HG03108 (cell line): ENCODE results near the gene ATP5PB.
A peak's percentile ranks its signal among the peaks of the same experiment; 100 is the strongest.

Experiments used
- ATAC-seq: cut with Tn5 transposase; IDR thresholded peaks from one replicate; pipeline ENCODE4 v1.9.1; 2021; ENCODE audit warnings: moderate library complexity; ENCODE audit not compliant: unreplicated experiment

Gene ATP5PB

GRCh38 chr1:111474521-111474920, 25.3 kb downstream of the ATP5PB start:
- ATAC-seq, result no peak

GRCh38 chr1:111475701-111476100, 26.4 kb downstream of the ATP5PB start:
- no peak for ATAC-seq

GRCh38 chr1:111476214-111476613, 26.9 kb downstream of the ATP5PB start:
- ATAC-seq, result no peak

- peak; percentile 64 for ATAC-seq
Measured at GRCh38 chr1:111476761-111477309, 27.6 kb downstream of the ATP5PB start.

GRCh38 chr1:111480674-111481073, 31.4 kb downstream of the ATP5PB start:
- no peak for ATAC-seq

- ATAC-seq, result peak; percentile 57
Measured at GRCh38 chr1:111481387-111482221, 32.3 kb downstream of the ATP5PB start.

- no peak for ATAC-seq
Measured at GRCh38 chr1:111483166-111483565, 33.9 kb downstream of the ATP5PB start.

- no peak for ATAC-seq
Measured at GRCh38 chr1:111483876-111484275, 34.6 kb downstream of the ATP5PB start.

- no peak for ATAC-seq
Measured at GRCh38 chr1:111484391-111485026, 35.2 kb downstream of the ATP5PB start.

GRCh38 chr1:111486431-111486830, 37.2 kb downstream of the ATP5PB start:
- no peak for ATAC-seq

- ATAC-seq, result no peak
Measured at GRCh38 chr1:111487133-111487532, 37.9 kb downstream of the ATP5PB start.

- no peak for ATAC-seq
Measured at GRCh38 chr1:111488669-111489068, 39.4 kb downstream of the ATP5PB start.

GRCh38 chr1:111489604-111490003, 40.3 kb downstream of the ATP5PB start:
- no peak for ATAC-seq

- no peak for ATAC-seq
Measured at GRCh38 chr1:111490220-111490619, 41.0 kb downstream of the ATP5PB start.

GRCh38 chr1:111491070-111491469, 41.8 kb downstream of the ATP5PB start:
- ATAC-seq, result no peak

GRCh38 chr1:111496398-111496797, 47.1 kb downstream of the ATP5PB start:
- ATAC-seq, result no peak

- ATAC-seq, result no peak
Measured at GRCh38 chr1:111497592-111497991, 48.3 kb downstream of the ATP5PB start.

- ATAC-seq, result no peak
Measured at GRCh38 chr1:111499026-111499785, 49.9 kb downstream of the ATP5PB start.

GRCh38 chr1:111501645-111502044, 52.4 kb downstream of the ATP5PB start:
- ATAC-seq, result no peak

GRCh38 chr1:111503585-111504060, 54.4 kb downstream of the ATP5PB start, which contains the start of the genes ADORA3 and TMIGD3:
Gene ADORA3 (minus strand): TSS chr1:111503633. CDS start chr1:111503354, 279 bp downstream.
Gene TMIGD3 (minus strand): TSS chr1:111503633. CDS start chr1:111503354, 279 bp downstream.
- no peak for ATAC-seq

GRCh38 chr1:111504097-111504496, 54.8 kb downstream of the ATP5PB start:
- ATAC-seq, result no peak
